ENCODE data around the gene STK11IP. TPM values are rescaled to one million over a fixed set of nuclear protein-coding genes. Genes with fewer than 3 reads are reported as not detected.

Gene STK11IP
- total RNA-seq, 1 donor from 2014 or later = 25.5 TPM

- H3K4me3 Mint-ChIP-seq (ENCODE audit: unreplicated experiment) = no peak overlapping the region
- H3K36me3 Mint-ChIP-seq (ENCODE audit: low read depth) = peaks cover 25% of the 10 kb centered on the region
Observed at GRCh38 chr2:219563271-219563928, 34.3 kb upstream of the STK11IP start.

GRCh38 chr2:219565130-219566080 is 32.3 kb upstream of the STK11IP start:
- Mint-ChIP-seq H3K27me3 (ENCODE audit: low read depth) (no peaks in the 10 kb centered on the region), H3K36me3 (ENCODE audit: low read depth) (peaks cover 23% of the 10 kb centered on the region), H3K4me1 (ENCODE audit: low read depth) (peaks cover 27% of the 10 kb centered on the region), H3K27ac (ENCODE audit: unreplicated experiment) (no peak overlapping the region), H3K9me3 (ENCODE audit: low read depth) (no peaks in the 10 kb centered on the region), H3K4me3 (ENCODE audit: unreplicated experiment) (no peak overlapping the region)
- no peak for DNase-seq (ENCODE audit: low spot score)
- TF ChIP-seq CTCF (IDR thresholded peaks at IDR 0.05) = no peak

More at GRCh38 chr2:219563271-219563928, 34.3 kb upstream of the STK11IP start:
- Mint-ChIP-seq H3K9me3 (ENCODE audit: low read depth) (no peaks in the 10 kb centered on the region), H3K4me1 (ENCODE audit: low read depth) (peaks cover 13% of the 10 kb centered on the region), H3K27ac (ENCODE audit: unreplicated experiment) (no peak overlapping the region), H3K27me3 (ENCODE audit: low read depth) (no peaks in the 10 kb centered on the region)
- no peak for TF ChIP-seq CTCF (IDR thresholded peaks at IDR 0.05)
- peak; percentile 80 for DNase-seq (ENCODE audit: low spot score)

DNA sequence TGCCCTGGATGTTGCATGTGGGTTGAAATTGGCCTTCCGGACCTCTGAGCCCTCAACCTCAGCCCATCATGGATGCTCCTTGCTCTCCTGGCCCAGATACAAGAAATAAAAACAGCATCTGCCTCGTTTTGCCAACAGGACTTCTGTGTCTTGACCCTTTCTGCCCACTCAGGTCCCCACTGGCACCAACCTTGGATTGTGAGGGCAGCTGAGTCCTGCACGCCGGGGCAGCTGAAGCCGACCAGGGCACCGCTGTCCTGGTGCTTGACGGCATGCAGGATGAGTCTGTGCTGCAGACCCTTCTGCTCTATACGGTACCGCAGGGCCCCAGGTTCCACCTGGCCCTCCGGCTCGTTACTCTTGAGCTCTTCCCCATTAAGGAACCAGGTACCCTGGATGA is 31.0 kb upstream of the STK11IP start:
- Mint-ChIP-seq H3K4me3 (ENCODE audit: unreplicated experiment) (no peak overlapping the region), H3K4me1 (ENCODE audit: low read depth) (peaks cover 19% of the 10 kb centered on the region), H3K27me3 (ENCODE audit: low read depth) (no peaks in the 10 kb centered on the region), H3K27ac (ENCODE audit: unreplicated experiment) (no peak overlapping the region), H3K9me3 (ENCODE audit: low read depth) (no peaks in the 10 kb centered on the region), H3K36me3 (ENCODE audit: low read depth) (peaks cover 23% of the 10 kb centered on the region)
- DNase-seq (ENCODE audit: low spot score) = no peak
- no peak for TF ChIP-seq CTCF (IDR thresholded peaks at IDR 0.05)

DNA sequence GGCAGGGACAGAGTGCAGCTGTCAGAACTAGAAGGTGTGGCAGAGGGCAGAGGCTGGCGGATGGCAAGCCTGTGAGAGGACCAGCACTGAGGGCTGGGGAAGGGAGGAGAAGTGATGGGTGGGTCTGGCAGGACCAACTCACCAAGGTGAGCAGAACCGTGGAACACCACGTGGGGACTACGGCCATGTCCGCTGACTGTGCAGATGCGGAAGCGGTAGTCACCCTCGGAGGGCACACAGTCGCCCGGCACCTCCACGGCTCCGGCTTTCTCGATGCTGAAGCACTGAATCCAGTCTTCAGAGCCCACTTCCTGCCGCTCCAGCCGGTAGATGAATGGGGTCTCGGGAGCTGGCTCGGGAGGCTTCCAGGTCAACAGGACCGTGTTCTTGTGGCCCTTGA is 30.5 kb upstream of the STK11IP start:
- peaks cover 20% of the 10 kb centered on the region for H3K4me1 Mint-ChIP-seq (ENCODE audit: low read depth)
- no peak overlapping the region for H3K27ac Mint-ChIP-seq (ENCODE audit: unreplicated experiment)
- no peak for TF ChIP-seq CTCF (IDR thresholded peaks at IDR 0.05)
- no peak overlapping the region for H3K4me3 Mint-ChIP-seq (ENCODE audit: unreplicated experiment)
- H3K9me3 Mint-ChIP-seq (ENCODE audit: low read depth) = no peaks in the 10 kb centered on the region
- no peaks in the 10 kb centered on the region for H3K27me3 Mint-ChIP-seq (ENCODE audit: low read depth)
- no peak for DNase-seq (ENCODE audit: low spot score)
- peaks cover 23% of the 10 kb centered on the region for H3K36me3 Mint-ChIP-seq (ENCODE audit: low read depth)

GRCh38 chr2:219567791-219568361 is 29.8 kb upstream of the STK11IP start:
- no peak for TF ChIP-seq CTCF (IDR thresholded peaks at IDR 0.05)
- no peak for DNase-seq (ENCODE audit: low spot score)
- H3K36me3 Mint-ChIP-seq (ENCODE audit: low read depth) = peaks cover 20% of the 10 kb centered on the region
- peaks cover 20% of the 10 kb centered on the region for H3K4me1 Mint-ChIP-seq (ENCODE audit: low read depth)
- H3K9me3 Mint-ChIP-seq (ENCODE audit: low read depth) = no peaks in the 10 kb centered on the region
- H3K27ac Mint-ChIP-seq (ENCODE audit: unreplicated experiment) = no peak overlapping the region
- no peak overlapping the region for H3K4me3 Mint-ChIP-seq (ENCODE audit: unreplicated experiment)
- no peaks in the 10 kb centered on the region for H3K27me3 Mint-ChIP-seq (ENCODE audit: low read depth)
